K562 (cell line): ENCODE results near the gene CEBPB. TPM values are rescaled to one million over a fixed set of nuclear protein-coding genes. Genes with fewer than 3 reads are reported as not detected.

ENCODE experiments used
- CREM ChIP-seq: IDR thresholded peaks from 2 replicates; pipeline ENCODE4 v1.6.1; 2014; ENCODE audit warnings: antibody characterized with exemption, low read depth
- FOXM1 ChIP-seq, 2 experiments: fragments of 450-650 bp in 1 of 2; sonication (generic) in 1 of 2; formaldehyde crosslinking in 1 of 2; IDR thresholded peaks; 2 replicates each; pipeline versions ENCODE4 v1.6.1 to v1.9.0; 2017 to 2022; ENCODE audit warnings: low read depth in 2 of 2, mild to moderate bottlenecking in 2 of 2, missing genetic modification reagents in 1 of 2, moderate library complexity in 1 of 2
- GABPA ChIP-seq: fragments of 200-800 bp; sonication (Bioruptor generic); conservative IDR thresholded peaks from 2 replicates; pipeline ENCODE4 v1.6.1; 2016; ENCODE audit warnings: low read depth, missing genetic modification characterization, missing compliant biosample characterization
- GABPB2 ChIP-seq: fragments of 250-450 bp; sonication (Bioruptor Pico); conservative IDR thresholded peaks from 2 replicates; pipeline ENCODE4 v1.5.1; 2021; ENCODE audit warnings: mild to moderate bottlenecking
- HDAC3 ChIP-seq: fragments of 450-650 bp; IDR thresholded peaks from 2 replicates; pipeline ENCODE4 v1.6.1; 2018; ENCODE audit warnings: borderline replicate concordance, mild to moderate bottlenecking, moderate library complexity; ENCODE audit not compliant: partially characterized antibody
- KLF16 ChIP-seq: IDR thresholded peaks from 2 replicates; pipeline ENCODE4 v1.6.1; 2016; ENCODE audit warnings: antibody characterized with exemption
- LEF1 ChIP-seq: fragments of 450-650 bp; IDR thresholded peaks from 2 replicates; pipeline ENCODE4 v1.6.1; 2016; ENCODE audit warnings: mild to moderate bottlenecking
- MAFF ChIP-seq: IDR thresholded peaks from 2 replicates; pipeline ENCODE4 v1.6.1; 2012; ENCODE audit warnings: low read length, improper control_type of control experiment
- NBN ChIP-seq: fragments of 450-650 bp; IDR thresholded peaks from 2 replicates; pipeline ENCODE4 v1.6.1; 2016; ENCODE audit warnings: low read depth, mild to moderate bottlenecking
- NCOA4 ChIP-seq: fragments of 450-650 bp; IDR thresholded peaks from 2 replicates; pipeline ENCODE4 v1.6.1; 2018; ENCODE audit warnings: mild to moderate bottlenecking; ENCODE audit not compliant: partially characterized antibody
- STAT5A ChIP-seq: IDR thresholded peaks from 2 replicates; pipeline ENCODE4 v1.6.1; 2012; ENCODE audit warnings: low read length, inconsistent platforms, borderline replicate concordance
- TEAD1 ChIP-seq, 2 experiments: fragments of 450-650 bp in 1 of 2; sonication (generic) in 1 of 2; formaldehyde crosslinking; IDR thresholded peaks; 2 replicates each; pipeline versions ENCODE4 v1.4.0 to v1.8.0; 2020 to 2022; ENCODE audit warnings: mild to moderate bottlenecking in 2 of 2, missing genetic modification reagents in 1 of 2
- ZBED1 ChIP-seq: IDR thresholded peaks from 2 replicates; pipeline ENCODE4 v1.6.1; 2014
- ZNF140 ChIP-seq: fragments of 250-450 bp; sonication (Bioruptor Pico); IDR thresholded peaks from 2 replicates; pipeline ENCODE4 v1.8.0; 2021; ENCODE audit warnings: moderate library complexity, mild to moderate bottlenecking, inconsistent platforms
- ZNF217 ChIP-seq: sonication (generic); formaldehyde crosslinking; IDR thresholded peaks from 2 replicates; pipeline ENCODE4 v1.8.0; 2022; ENCODE audit warnings: mild to moderate bottlenecking, missing genetic modification reagents
- ZNF253 ChIP-seq: fragments of 250-450 bp; sonication (Bioruptor Pico); conservative IDR thresholded peaks from 2 replicates; pipeline ENCODE4 v1.6.1; 2021; ENCODE audit warnings: mild to moderate bottlenecking
- ZNF586 ChIP-seq: fragments of 450-650 bp; formaldehyde crosslinking; conservative IDR thresholded peaks from 2 replicates; pipeline ENCODE4 v1.4.0; 2020; ENCODE audit warnings: mild to moderate bottlenecking, moderate library complexity
- polyA plus RNA-seq, 8 experiments: library from polyadenylated mRNA; depleted of rRNA in 4 of 8; stranded (reverse) in 5 of 8; unstranded in 3 of 8; fragments of >200 nt; fragmentation: Nextera tagmentation in 2 of 8; fragmentation: Illumina TruSeq in 1 of 8; extraction: Ambion mirVana in 2 of 8; extraction: Trizol in 1 of 8; gene quantifications; 2 replicates each; pipeline versions ENCODE4 v1.2.1 to v1.2.3, GENCODE V29; 2011 to 2014; ENCODE audit warnings: inconsistent platforms in 1 of 8, missing spikeins in 1 of 8
- total RNA-seq, 7 experiments: library from RNA; depleted of rRNA in 6 of 7; stranded (reverse); fragments of >200 nt in 6 of 7; fragmentation: Illumina TruSeq in 2 of 7; extraction: Trizol in 2 of 7; gene quantifications; 2 replicates each; pipeline versions ENCODE4 v1.2.1 to v1.2.3, GENCODE V29; 2011 to 2021; ENCODE audit warnings: low replicate concordance in 1 of 7
- TF ChIP-seq, protein P1 (sequence below): fragments of 200-800 bp; sonication (Bioruptor generic); IDR thresholded peaks from 2 replicates; pipeline ENCODE4 v1.6.1; 2017; ENCODE audit warnings: missing genetic modification characterization, missing compliant biosample characterization
- TF ChIP-seq, protein P2 (sequence below), 2 experiments: fragments of 200-800 bp in 1 of 2; sonication (Bioruptor generic) in 1 of 2; sonication (generic) in 1 of 2; formaldehyde crosslinking in 1 of 2; IDR thresholded peaks in 1 of 2; conservative IDR thresholded peaks in 1 of 2; 2 replicates each; pipeline versions ENCODE4 v1.5.0 to v1.6.1; 2016 to 2020; ENCODE audit warnings: missing compliant biosample characterization in 1 of 2, missing genetic modification characterization in 1 of 2, missing genetic modification reagents in 1 of 2
- TF ChIP-seq, protein P3 (sequence below): sonication (generic); formaldehyde crosslinking; IDR thresholded peaks from 2 replicates; pipeline ENCODE4 v1.8.1; 2023; ENCODE audit warnings: missing genetic modification reagents, mild to moderate bottlenecking, borderline replicate concordance

CEBPB gene
- total and polyA plus RNA-seq, 9 of the 15 experiments (the other 6 are each of a cell fraction or from before 2014, with no cell fraction given), result 1.2 to 72.6 (median 7.8) TPM

DNA sequence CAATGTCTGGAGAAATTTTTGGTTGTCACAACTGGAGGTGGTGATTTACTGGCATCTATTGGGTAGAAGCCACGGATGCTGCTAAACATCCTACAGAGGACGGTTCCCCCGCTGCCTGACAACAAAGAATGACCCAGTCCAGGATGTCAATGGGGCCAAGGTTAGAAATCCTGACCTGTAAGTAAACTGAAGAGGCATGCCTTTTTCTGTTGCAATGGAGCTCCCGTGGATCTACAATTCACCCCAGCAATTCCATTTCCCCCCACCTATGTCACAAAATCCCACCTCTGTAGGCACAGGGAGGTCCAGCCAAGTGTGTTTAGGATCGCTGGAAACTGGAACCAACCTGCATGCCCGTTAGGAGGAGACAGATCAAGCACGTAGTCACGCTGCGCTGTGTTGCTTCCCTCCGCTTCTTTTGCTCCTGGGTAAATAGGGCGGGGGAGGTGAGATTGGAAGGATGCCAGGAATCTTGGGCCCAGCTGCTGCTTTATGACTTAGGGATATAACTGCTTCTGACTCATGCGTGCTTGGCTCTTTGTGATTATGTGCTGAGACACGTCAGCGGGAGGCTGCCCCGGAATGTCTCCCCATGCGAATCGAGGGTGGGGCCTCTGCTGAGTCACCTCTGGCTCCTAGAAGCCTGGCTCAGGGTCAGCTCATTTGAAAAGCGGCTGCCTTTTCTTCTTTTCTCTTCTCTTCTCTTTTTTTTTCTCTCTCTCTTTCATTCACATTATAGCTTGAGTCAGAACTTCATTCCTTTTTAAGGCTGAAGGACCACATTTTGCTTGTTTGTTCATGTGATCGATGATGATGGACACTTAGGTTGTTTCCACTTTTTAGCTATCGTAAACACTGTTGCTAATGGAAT lies 24.7 kb upstream of the CEBPB start (continued):
- peak; percentile 96 to 100 for TF ChIP-seq TEAD1 (CRISPR knock-in tag; IDR thresholded peaks at IDR 0.05)
- peak; percentile 81 for TF ChIP-seq STAT5A
- peak; percentile 35; the same call in 1 of the 2 replicates for TF ChIP-seq ZBED1
- TF ChIP-seq, protein P1, sequence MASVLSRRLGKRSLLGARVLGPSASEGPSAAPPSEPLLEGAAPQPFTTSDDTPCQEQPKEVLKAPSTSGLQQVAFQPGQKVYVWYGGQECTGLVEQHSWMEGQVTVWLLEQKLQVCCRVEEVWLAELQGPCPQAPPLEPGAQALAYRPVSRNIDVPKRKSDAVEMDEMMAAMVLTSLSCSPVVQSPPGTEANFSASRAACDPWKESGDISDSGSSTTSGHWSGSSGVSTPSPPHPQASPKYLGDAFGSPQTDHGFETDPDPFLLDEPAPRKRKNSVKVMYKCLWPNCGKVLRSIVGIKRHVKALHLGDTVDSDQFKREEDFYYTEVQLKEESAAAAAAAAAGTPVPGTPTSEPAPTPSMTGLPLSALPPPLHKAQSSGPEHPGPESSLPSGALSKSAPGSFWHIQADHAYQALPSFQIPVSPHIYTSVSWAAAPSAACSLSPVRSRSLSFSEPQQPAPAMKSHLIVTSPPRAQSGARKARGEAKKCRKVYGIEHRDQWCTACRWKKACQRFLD, result peak; percentile 83; the same call in 1 of the 2 replicates
- TF ChIP-seq ZNF140 (CRISPR knock-in tag), result no peak
- peak; percentile 88 for TF ChIP-seq LEF1
- no peak for TF ChIP-seq GABPB2 (CRISPR knock-in tag)
- TF ChIP-seq, protein P2, sequence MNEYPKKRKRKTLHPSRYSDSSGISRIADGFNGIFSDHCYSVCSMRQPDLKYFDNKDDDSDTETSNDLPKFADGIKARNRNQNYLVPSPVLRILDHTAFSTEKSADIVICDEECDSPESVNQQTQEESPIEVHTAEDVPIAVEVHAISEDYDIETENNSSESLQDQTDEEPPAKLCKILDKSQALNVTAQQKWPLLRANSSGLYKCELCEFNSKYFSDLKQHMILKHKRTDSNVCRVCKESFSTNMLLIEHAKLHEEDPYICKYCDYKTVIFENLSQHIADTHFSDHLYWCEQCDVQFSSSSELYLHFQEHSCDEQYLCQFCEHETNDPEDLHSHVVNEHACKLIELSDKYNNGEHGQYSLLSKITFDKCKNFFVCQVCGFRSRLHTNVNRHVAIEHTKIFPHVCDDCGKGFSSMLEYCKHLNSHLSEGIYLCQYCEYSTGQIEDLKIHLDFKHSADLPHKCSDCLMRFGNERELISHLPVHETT (CRISPR knock-in tag; conservative IDR thresholded peaks at IDR 0.05 in 1 of 2, IDR thresholded peaks at IDR 0.05 in 1 of 2), result peak in 1 of 2 experiments; percentile 76; a peak in 1 of 4 replicates
- no peak for TF ChIP-seq ZNF217 (CRISPR knock-in tag)
- no peak for TF ChIP-seq NCOA4
- peak; percentile 66 for TF ChIP-seq FOXM1 (IDR thresholded peaks at IDR 0.05; ENCODE audit: low read depth)
- TF ChIP-seq FOXM1 (CRISPR knock-in tag; IDR thresholded peaks at IDR 0.05; ENCODE audit: low read depth), result no peak
- peak; percentile 85 for TF ChIP-seq MAFF
- TF ChIP-seq, protein P3, sequence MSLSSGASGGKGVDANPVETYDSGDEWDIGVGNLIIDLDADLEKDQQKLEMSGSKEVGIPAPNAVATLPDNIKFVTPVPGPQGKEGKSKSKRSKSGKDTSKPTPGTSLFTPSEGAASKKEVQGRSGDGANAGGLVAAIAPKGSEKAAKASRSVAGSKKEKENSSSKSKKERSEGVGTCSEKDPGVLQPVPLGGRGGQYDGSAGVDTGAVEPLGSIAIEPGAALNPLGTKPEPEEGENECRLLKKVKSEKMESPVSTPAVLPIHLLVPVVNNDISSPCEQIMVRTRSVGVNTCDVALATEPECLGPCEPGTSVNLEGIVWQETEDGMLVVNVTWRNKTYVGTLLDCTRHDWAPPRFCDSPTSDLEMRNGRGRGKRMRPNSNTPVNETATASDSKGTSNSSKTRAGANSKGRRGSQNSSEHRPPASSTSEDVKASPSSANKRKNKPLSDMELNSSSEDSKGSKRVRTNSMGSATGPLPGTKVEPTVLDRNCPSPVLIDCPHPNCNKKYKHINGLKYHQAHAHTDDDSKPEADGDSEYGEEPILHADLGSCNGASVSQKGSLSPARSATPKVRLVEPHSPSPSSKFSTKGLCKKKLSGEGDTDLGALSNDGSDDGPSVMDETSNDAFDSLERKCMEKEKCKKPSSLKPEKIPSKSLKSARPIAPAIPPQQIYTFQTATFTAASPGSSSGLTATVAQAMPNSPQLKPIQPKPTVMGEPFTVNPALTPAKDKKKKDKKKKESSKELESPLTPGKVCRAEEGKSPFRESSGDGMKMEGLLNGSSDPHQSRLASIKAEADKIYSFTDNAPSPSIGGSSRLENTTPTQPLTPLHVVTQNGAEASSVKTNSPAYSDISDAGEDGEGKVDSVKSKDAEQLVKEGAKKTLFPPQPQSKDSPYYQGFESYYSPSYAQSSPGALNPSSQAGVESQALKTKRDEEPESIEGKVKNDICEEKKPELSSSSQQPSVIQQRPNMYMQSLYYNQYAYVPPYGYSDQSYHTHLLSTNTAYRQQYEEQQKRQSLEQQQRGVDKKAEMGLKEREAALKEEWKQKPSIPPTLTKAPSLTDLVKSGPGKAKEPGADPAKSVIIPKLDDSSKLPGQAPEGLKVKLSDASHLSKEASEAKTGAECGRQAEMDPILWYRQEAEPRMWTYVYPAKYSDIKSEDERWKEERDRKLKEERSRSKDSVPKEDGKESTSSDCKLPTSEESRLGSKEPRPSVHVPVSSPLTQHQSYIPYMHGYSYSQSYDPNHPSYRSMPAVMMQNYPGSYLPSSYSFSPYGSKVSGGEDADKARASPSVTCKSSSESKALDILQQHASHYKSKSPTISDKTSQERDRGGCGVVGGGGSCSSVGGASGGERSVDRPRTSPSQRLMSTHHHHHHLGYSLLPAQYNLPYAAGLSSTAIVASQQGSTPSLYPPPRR (CRISPR knock-in tag), result no peak
- peak; percentile 95 for TF ChIP-seq NBN
- TF ChIP-seq GABPA (tag), result no peak
- TF ChIP-seq ZNF586 (CRISPR knock-in tag), result no peak
- no peak for TF ChIP-seq ZNF253 (CRISPR knock-in tag)
- TF ChIP-seq KLF16, result peak; percentile 86
- TF ChIP-seq HDAC3, result peak; percentile 85
- peak; percentile 97 for TF ChIP-seq CREM
